GM12878 (cell line): ENCODE measurements around the gene IGSF1. TPM values are rescaled to one million over a fixed set of nuclear protein-coding genes. Genes with fewer than 3 reads are reported as not detected.

Source experiments
- ATAC-seq: fragments of 200-7000 bp; cut with Tn5 transposase; 3 replicates; pipeline ENCODE4 v1.9.1; 2020; ENCODE audit warnings: mild to moderate bottlenecking, moderate library complexity
- BruUV-seq: library from RNA; stranded (reverse); fragments of 400-500 nt; replicated peaks from 2 replicates; lab custom pipeline; 2021; lab: Mats Ljungman, UMichigan
- CTCF ChIA-PET: fragments of 300-600 bp; sonication (Branson Sonifier 250); formaldehyde crosslinking; extraction: SDS; loops from one replicate; lab custom pipeline; 2021; ENCODE audit warnings: inconsistent platforms; lab: Yijun Ruan, JAX
- POLR2A ChIA-PET: fragments of 350-600 bp; formaldehyde crosslinking; extraction: SDS; loops from one replicate; lab custom pipeline; 2021; ENCODE audit warnings: inconsistent platforms; lab: Charles Lee
- RAD21 ChIA-PET: fragments of 300-600 bp; sonication (Branson Sonifier 250); formaldehyde crosslinking; loops from one replicate; lab custom pipeline; 2023; ENCODE audit warnings: antibody characterized with exemption; ENCODE audit not compliant: unreplicated experiment; lab: Charles Lee
- SMC1A ChIA-PET: fragments of 300-600 bp; sonication (Branson Sonifier 250); formaldehyde crosslinking; loops from one replicate; lab custom pipeline; 2023; ENCODE audit not compliant: unreplicated experiment, uncharacterized antibody; lab: Charles Lee
- DNase-seq: peaks from one replicate; pipeline ENCODE4 v3.0.0-alpha.2; 2011; ENCODE audit warnings: low read depth, low spot score
- FAIRE-seq: peaks from 3 replicates; lab custom pipeline; 2011; peaks lifted over from hg19 to GRCh38; lab: Jason Lieb, UNC
- H2AFZ ChIP-seq: 2 replicates; pipeline ENCODE4 v1.6.0; 2011; ENCODE audit warnings: low read depth, low read length, control low read depth; ENCODE audit not compliant: control insufficient read depth
- H3K27ac ChIP-seq: 2 replicates; pipeline ENCODE4 v1.5.1; 2011; ENCODE audit warnings: control low read depth; ENCODE audit not compliant: control insufficient read depth, insufficient read depth
- H3K27me3 ChIP-seq, 2 experiments: replicated peaks in 1 of 2; 2 replicates each; pipeline versions ENCODE4 v1.6.0 to v1.6.1; 2011; ENCODE audit warnings: low read length in 1 of 2; ENCODE audit not compliant: control insufficient read depth in 2 of 2, insufficient read depth in 2 of 2
- H3K36me3 ChIP-seq, 2 experiments: 2 replicates each; pipeline ENCODE4 v1.5.1; 2011; ENCODE audit warnings: low read length in 1 of 2; ENCODE audit not compliant: control insufficient read depth in 2 of 2, insufficient read depth in 2 of 2
- H3K4me1 ChIP-seq: 2 replicates; pipeline ENCODE4 v1.6.1; 2011; ENCODE audit warnings: mild to moderate bottlenecking, low read length, moderate library complexity, mixed read lengths; ENCODE audit not compliant: control insufficient read depth, insufficient read depth
- H3K4me2 ChIP-seq: 2 replicates; pipeline ENCODE4 v1.6.0; 2011; ENCODE audit warnings: control low read depth; ENCODE audit not compliant: control insufficient read depth, insufficient read depth
- H3K4me3 ChIP-seq: fragments of 200-600 bp; sonication (generic); 2 replicates; pipeline ENCODE4 v1.5.1; 2016
- H3K79me2 ChIP-seq: 2 replicates; pipeline ENCODE4 v1.6.0; 2011; ENCODE audit warnings: low read length; ENCODE audit not compliant: control insufficient read depth, insufficient read depth
- H3K9ac ChIP-seq: 2 replicates; pipeline ENCODE4 v1.8.0; 2011; ENCODE audit warnings: low read length, control low read depth, mixed read lengths; ENCODE audit not compliant: control insufficient read depth, insufficient read depth
- H3K9me3 ChIP-seq: replicated peaks from 3 replicates; pipeline ENCODE4 v1.5.1; 2011; ENCODE audit warnings: mild to moderate bottlenecking, low read length; ENCODE audit not compliant: control insufficient read depth, insufficient read depth
- H4K20me1 ChIP-seq: 2 replicates; pipeline ENCODE4 v1.6.0; 2011; ENCODE audit not compliant: control insufficient read depth, insufficient read depth
- BCL11A ChIP-seq: IDR thresholded peaks from 2 replicates; pipeline ENCODE4 v1.6.1; 2011; ENCODE audit warnings: low read depth, low read length
- BHLHE40 ChIP-seq, 2 experiments: fragments of 450-650 bp in 1 of 2; IDR thresholded peaks; 2 replicates each; pipeline ENCODE4 v1.6.1; 2011 to 2017; ENCODE audit warnings: low read depth in 2 of 2, borderline replicate concordance in 1 of 2, improper control_type of control experiment in 1 of 2, low read length in 1 of 2, mild to moderate bottlenecking in 1 of 2
- ESRRA ChIP-seq: IDR thresholded peaks from 2 replicates; pipeline ENCODE4 v1.6.1; 2012; ENCODE audit warnings: mild to moderate bottlenecking, low read length, improper control_type of control experiment
- FOS ChIP-seq: IDR thresholded peaks from 3 replicates; pipeline ENCODE4 v1.6.1; 2011; ENCODE audit warnings: borderline replicate concordance; ENCODE audit not compliant: insufficient read length; ENCODE audit errors: extremely low read depth
- KDM1A ChIP-seq: fragments of 200-600 bp; sonication (generic); IDR thresholded peaks from 2 replicates; pipeline ENCODE4 v1.6.1; 2016; ENCODE audit warnings: borderline replicate concordance
- NFYA ChIP-seq: IDR thresholded peaks from 2 replicates; pipeline ENCODE4 v1.6.1; 2011; ENCODE audit warnings: low read depth, mild to moderate bottlenecking, low read length, improper control_type of control experiment, borderline replicate concordance
- NRF1 ChIP-seq: conservative IDR thresholded peaks from 2 replicates; pipeline ENCODE4 v1.6.1; 2011; ENCODE audit warnings: mild to moderate bottlenecking, low read depth, low read length, improper control_type of control experiment
- POLR2AphosphoS5 ChIP-seq: IDR thresholded peaks from 2 replicates; pipeline ENCODE4 v1.6.1; 2011; ENCODE audit warnings: mild to moderate bottlenecking, low read length, inconsistent platforms
- RBBP5 ChIP-seq: fragments of 200-600 bp; sonication (generic); conservative IDR thresholded peaks from 2 replicates; pipeline ENCODE4 v1.6.1; 2016
- SMAD1 ChIP-seq: fragments of 450-650 bp; IDR thresholded peaks from 2 replicates; pipeline ENCODE4 v1.6.1; 2018; ENCODE audit warnings: mild to moderate bottlenecking, low read depth; ENCODE audit not compliant: partially characterized antibody
- SMC3 ChIP-seq: IDR thresholded peaks from 2 replicates; pipeline ENCODE4 v1.6.1; 2011; ENCODE audit warnings: low read length, improper control_type of control experiment, borderline replicate concordance
- SP1 ChIP-seq: IDR thresholded peaks from one replicate; pipeline ENCODE4 v1.6.1; 2011; ENCODE audit warnings: low read depth, low read length
- STAT3 ChIP-seq: IDR thresholded peaks from 2 replicates; pipeline ENCODE4 v1.6.1; 2011; ENCODE audit warnings: low read depth, low read length, improper control_type of control experiment
- SUZ12 ChIP-seq: fragments of 200-600 bp; sonication (generic); IDR thresholded peaks from one replicate; pipeline ENCODE4 v1.6.1; 2018; ENCODE audit warnings: antibody characterized with exemption, mild to moderate bottlenecking; ENCODE audit not compliant: unreplicated experiment
- WGBS: methylation state at CpG from one replicate; pipeline ENCODE4 v1.1.6; 2016; ENCODE audit warnings: low lambda C conversion rate; ENCODE audit not compliant: insufficient replicate concordance, insufficient coverage; ENCODE audit errors: missing lambda C conversion rate; 5-methylcytosine and 5-hydroxymethylcytosine counted together
- in situ Hi-C: fragments of 300-500 bp; cut with MboI; formaldehyde crosslinking; loops from 9 replicates; pipeline ENCODE4 v1.14.3; 2018; ENCODE audit warnings: mixed read lengths
- intact Hi-C: fragments of 100-400 bp; cut with micrococcal nuclease; formaldehyde crosslinking; loops from one replicate; pipeline ENCODE4 v1.14.2; 2022; ENCODE audit not compliant: unreplicated experiment
- polyA plus RNA-seq, 11 experiments: library from polyadenylated mRNA; depleted of rRNA in 4 of 11; unstranded in 6 of 11; stranded (reverse) in 5 of 11; fragments of >200 nt; fragmentation: Nextera tagmentation in 4 of 11; fragmentation: Illumina TruSeq in 1 of 11; extraction: Ambion mirVana in 4 of 11; extraction: Trizol in 1 of 11; gene quantifications; 1 replicate in 1 of 11; 2 replicates in 10 of 11; pipeline versions ENCODE4 v1.2.1 to v1.2.3, GENCODE V29; 2011 to 2016; ENCODE audit warnings: inconsistent platforms in 2 of 11, missing spikeins in 2 of 11, low read depth in 1 of 11
- total RNA-seq, 4 experiments: library from RNA; depleted of rRNA in 3 of 4; stranded (reverse); fragments of >200 nt in 3 of 4; fragmentation: Illumina TruSeq in 1 of 4; extraction: Trizol in 1 of 4; gene quantifications; 2 replicates each; pipeline versions ENCODE4 v1.2.1 to v1.2.3, GENCODE V29; 2013 to 2021
- TF ChIP-seq, protein P1 (sequence below): fragments of 450-650 bp; IDR thresholded peaks from 2 replicates; pipeline ENCODE4 v1.6.1; 2017; ENCODE audit warnings: borderline replicate concordance
- TF ChIP-seq, protein P2 (sequence below): fragments of 150-350 bp; IDR thresholded peaks from 2 replicates; pipeline ENCODE4 v1.6.1; 2014; ENCODE audit warnings: mild to moderate bottlenecking, low read depth, low read length
- TF ChIP-seq, protein P3 (sequence below): fragments of 450-650 bp; IDR thresholded peaks from 2 replicates; pipeline ENCODE4 v1.6.1; 2016; ENCODE audit warnings: mild to moderate bottlenecking, moderate library complexity, borderline replicate concordance
- TF ChIP-seq, protein P4 (sequence below): IDR thresholded peaks from 2 replicates; pipeline ENCODE4 v1.6.1; 2011; ENCODE audit warnings: mild to moderate bottlenecking, low read depth, low read length, moderate library complexity; ENCODE audit not compliant: insufficient replicate concordance

IGSF1 gene
- total and polyA plus RNA-seq, 10 of the 15 experiments (the other 5 are each of a cell fraction or from before 2014, with no cell fraction given): 0.04 to 0.08 TPM; not detected in 8

DNA sequence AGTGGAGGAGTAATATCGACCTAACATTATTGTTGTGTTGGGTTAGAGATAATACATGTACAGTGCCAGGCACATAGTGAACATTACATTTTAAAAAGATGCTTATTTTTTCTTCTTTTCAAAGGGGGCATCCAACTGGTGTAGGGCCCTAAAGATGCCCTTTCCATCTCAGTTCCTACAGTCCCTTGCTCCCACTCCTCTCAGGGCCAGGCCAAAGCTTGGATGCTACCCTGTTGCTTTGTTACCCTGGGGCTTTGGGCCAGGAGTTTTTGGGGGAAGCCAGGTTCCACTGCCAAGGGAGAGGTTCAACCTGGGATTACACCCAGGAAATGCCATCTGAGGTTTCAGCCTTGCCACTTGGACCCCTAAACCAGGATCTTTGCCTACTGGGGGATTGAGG is 918 bp downstream of the IGSF1 start:
- Histone ChIP-seq H3K4me3 (no peak overlapping the region), H4K20me1 (no peaks in the 10 kb centered on the region), H3K4me1 (no peaks in the 10 kb centered on the region), H3K4me2 (no peak overlapping the region), H3K27me3 (peaks cover 0 to 3% of the 10 kb centered on the region in 2 experiments; a peak in 1 of 4 replicates), H3K9ac (no peak overlapping the region), H3K36me3 (no peaks in the 10 kb centered on the region), H3K9me3 (no peaks in the 10 kb centered on the region), H2AFZ (no peak overlapping the region), H3K27ac (no peak overlapping the region), H3K79me2 (no peaks in the 10 kb centered on the region)
- DNase-seq (no peak), FAIRE-seq (no peak), ATAC-seq (no peak)
- BruUV-seq: no TSS peak
- intact Hi-C loops: no loop called here
- POLR2A ChIA-PET: no interaction called here
- RAD21 ChIA-PET: no interaction called here
- in situ Hi-C loops: no loop called here
- 5% methylated on average over 1 of the region's 1 CpG for WGBS
- SMC1A ChIA-PET: no interaction called here
- CTCF ChIA-PET: no interaction called here
- TF ChIP-seq FOS: no peak
- TF ChIP-seq ESRRA: no peak
- TF ChIP-seq, protein P1, sequence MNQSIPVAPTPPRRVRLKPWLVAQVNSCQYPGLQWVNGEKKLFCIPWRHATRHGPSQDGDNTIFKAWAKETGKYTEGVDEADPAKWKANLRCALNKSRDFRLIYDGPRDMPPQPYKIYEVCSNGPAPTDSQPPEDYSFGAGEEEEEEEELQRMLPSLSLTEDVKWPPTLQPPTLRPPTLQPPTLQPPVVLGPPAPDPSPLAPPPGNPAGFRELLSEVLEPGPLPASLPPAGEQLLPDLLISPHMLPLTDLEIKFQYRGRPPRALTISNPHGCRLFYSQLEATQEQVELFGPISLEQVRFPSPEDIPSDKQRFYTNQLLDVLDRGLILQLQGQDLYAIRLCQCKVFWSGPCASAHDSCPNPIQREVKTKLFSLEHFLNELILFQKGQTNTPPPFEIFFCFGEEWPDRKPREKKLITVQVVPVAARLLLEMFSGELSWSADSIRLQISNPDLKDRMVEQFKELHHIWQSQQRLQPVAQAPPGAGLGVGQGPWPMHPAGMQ: no peak
- no peak for TF ChIP-seq RBBP5
- TF ChIP-seq SMC3: no peak
- TF ChIP-seq NRF1: no peak
- TF ChIP-seq SMAD1: no peak
- TF ChIP-seq POLR2AphosphoS5: no peak
- TF ChIP-seq, protein P2, sequence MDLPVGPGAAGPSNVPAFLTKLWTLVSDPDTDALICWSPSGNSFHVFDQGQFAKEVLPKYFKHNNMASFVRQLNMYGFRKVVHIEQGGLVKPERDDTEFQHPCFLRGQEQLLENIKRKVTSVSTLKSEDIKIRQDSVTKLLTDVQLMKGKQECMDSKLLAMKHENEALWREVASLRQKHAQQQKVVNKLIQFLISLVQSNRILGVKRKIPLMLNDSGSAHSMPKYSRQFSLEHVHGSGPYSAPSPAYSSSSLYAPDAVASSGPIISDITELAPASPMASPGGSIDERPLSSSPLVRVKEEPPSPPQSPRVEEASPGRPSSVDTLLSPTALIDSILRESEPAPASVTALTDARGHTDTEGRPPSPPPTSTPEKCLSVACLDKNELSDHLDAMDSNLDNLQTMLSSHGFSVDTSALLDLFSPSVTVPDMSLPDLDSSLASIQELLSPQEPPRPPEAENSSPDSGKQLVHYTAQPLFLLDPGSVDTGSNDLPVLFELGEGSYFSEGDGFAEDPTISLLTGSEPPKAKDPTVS: no peak
- no peak for TF ChIP-seq SUZ12
- no peak for TF ChIP-seq SP1
- no peak for TF ChIP-seq KDM1A
- TF ChIP-seq NFYA: no peak
- TF ChIP-seq BCL11A: no peak
- TF ChIP-seq BHLHE40 (IDR thresholded peaks at IDR 0.05; ENCODE audit: borderline replicate concordance in 1 of 2, low read depth in 2 of 2, low read length in 1 of 2): no peak
- TF ChIP-seq, protein P3, sequence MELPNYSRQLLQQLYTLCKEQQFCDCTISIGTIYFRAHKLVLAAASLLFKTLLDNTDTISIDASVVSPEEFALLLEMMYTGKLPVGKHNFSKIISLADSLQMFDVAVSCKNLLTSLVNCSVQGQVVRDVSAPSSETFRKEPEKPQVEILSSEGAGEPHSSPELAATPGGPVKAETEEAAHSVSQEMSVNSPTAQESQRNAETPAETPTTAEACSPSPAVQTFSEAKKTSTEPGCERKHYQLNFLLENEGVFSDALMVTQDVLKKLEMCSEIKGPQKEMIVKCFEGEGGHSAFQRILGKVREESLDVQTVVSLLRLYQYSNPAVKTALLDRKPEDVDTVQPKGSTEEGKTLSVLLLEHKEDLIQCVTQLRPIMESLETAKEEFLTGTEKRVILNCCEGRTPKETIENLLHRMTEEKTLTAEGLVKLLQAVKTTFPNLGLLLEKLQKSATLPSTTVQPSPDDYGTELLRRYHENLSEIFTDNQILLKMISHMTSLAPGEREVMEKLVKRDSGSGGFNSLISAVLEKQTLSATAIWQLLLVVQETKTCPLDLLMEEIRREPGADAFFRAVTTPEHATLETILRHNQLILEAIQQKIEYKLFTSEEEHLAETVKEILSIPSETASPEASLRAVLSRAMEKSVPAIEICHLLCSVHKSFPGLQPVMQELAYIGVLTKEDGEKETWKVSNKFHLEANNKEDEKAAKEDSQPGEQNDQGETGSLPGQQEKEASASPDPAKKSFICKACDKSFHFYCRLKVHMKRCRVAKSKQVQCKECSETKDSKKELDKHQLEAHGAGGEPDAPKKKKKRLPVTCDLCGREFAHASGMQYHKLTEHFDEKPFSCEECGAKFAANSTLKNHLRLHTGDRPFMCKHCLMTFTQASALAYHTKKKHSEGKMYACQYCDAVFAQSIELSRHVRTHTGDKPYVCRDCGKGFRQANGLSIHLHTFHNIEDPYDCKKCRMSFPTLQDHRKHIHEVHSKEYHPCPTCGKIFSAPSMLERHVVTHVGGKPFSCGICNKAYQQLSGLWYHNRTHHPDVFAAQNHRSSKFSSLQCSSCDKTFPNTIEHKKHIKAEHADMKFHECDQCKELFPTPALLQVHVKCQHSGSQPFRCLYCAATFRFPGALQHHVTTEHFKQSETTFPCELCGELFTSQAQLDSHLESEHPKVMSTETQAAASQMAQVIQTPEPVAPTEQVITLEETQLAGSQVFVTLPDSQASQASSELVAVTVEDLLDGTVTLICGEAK: no peak
- no peak for TF ChIP-seq STAT3
- TF ChIP-seq, protein P4, sequence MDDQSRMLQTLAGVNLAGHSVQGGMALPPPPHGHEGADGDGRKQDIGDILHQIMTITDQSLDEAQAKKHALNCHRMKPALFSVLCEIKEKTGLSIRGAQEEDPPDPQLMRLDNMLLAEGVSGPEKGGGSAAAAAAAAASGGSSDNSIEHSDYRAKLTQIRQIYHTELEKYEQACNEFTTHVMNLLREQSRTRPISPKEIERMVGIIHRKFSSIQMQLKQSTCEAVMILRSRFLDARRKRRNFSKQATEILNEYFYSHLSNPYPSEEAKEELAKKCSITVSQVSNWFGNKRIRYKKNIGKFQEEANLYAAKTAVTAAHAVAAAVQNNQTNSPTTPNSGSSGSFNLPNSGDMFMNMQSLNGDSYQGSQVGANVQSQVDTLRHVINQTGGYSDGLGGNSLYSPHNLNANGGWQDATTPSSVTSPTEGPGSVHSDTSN: no peak
